ENCODE data around the gene S100A7A.
"Not testable (repeated sequence)": the region's sequence is repeated elsewhere in the genome, so short reads cannot be mapped to it uniquely, and the experiment has no call there.

DNA sequence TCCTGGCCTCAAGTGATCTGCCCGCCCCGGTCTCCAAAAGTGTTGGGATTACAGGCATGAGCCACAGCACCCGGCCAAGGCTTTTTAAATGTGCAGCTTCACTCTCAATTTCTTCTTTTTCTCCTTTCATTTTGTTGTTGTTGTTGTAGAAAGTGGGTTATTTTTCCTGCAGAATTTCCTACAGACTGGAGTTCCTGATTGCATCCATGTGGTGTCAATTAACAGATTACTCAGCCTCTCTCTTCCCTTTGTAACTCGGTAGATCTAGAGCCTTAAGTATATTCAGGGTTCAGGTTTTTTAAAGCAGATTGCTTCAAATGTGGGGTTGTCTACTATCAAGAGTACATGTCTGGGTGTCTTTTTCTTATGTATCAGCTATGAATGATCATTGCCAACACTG is 32.5 kb downstream of the S100A7A start:
- TF ChIP-seq GLIS3 (CRISPR knock-in tag; IDR thresholded peaks at IDR 0.05); ESRRG (CRISPR knock-in tag; IDR thresholded peaks at IDR 0.05); ZC3H10 (CRISPR knock-in tag; IDR thresholded peaks at IDR 0.05); CSDC2 (CRISPR knock-in tag; IDR thresholded peaks at IDR 0.05); SNAI2 (CRISPR knock-in tag; IDR thresholded peaks at IDR 0.05); ZNF8 (CRISPR knock-in tag; IDR thresholded peaks at IDR 0.05); ZFP30 (CRISPR knock-in tag; IDR thresholded peaks at IDR 0.05); ISL1 (CRISPR knock-in tag; IDR thresholded peaks at IDR 0.05); ZFP3 (CRISPR knock-in tag; IDR thresholded peaks at IDR 0.05); TOX (CRISPR knock-in tag; IDR thresholded peaks at IDR 0.05; ENCODE audit: borderline replicate concordance); ARNTL (CRISPR knock-in tag; IDR thresholded peaks at IDR 0.05; ENCODE audit: borderline replicate concordance, low read depth); TCF4 (CRISPR knock-in tag; IDR thresholded peaks at IDR 0.05; ENCODE audit: borderline replicate concordance): not testable (repeated sequence)
- TF ChIP-seq, protein P1, sequence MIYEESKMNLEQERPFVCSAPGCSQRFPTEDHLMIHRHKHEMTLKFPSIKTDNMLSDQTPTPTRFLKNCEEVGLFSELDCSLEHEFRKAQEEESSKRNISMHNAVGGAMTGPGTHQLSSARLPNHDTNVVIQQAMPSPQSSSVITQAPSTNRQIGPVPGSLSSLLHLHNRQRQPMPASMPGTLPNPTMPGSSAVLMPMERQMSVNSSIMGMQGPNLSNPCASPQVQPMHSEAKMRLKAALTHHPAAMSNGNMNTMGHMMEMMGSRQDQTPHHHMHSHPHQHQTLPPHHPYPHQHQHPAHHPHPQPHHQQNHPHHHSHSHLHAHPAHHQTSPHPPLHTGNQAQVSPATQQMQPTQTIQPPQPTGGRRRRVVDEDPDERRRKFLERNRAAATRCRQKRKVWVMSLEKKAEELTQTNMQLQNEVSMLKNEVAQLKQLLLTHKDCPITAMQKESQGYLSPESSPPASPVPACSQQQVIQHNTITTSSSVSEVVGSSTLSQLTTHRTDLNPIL (CRISPR knock-in tag; IDR thresholded peaks at IDR 0.05; ENCODE audit: low read depth), result not testable (repeated sequence)
- TF ChIP-seq, protein P2, sequence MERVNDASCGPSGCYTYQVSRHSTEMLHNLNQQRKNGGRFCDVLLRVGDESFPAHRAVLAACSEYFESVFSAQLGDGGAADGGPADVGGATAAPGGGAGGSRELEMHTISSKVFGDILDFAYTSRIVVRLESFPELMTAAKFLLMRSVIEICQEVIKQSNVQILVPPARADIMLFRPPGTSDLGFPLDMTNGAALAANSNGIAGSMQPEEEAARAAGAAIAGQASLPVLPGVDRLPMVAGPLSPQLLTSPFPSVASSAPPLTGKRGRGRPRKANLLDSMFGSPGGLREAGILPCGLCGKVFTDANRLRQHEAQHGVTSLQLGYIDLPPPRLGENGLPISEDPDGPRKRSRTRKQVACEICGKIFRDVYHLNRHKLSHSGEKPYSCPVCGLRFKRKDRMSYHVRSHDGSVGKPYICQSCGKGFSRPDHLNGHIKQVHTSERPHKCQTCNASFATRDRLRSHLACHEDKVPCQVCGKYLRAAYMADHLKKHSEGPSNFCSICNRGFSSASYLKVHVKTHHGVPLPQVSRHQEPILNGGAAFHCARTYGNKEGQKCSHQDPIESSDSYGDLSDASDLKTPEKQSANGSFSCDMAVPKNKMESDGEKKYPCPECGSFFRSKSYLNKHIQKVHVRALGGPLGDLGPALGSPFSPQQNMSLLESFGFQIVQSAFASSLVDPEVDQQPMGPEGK (CRISPR knock-in tag; IDR thresholded peaks at IDR 0.05; ENCODE audit: borderline replicate concordance), result not testable (repeated sequence)

Data from SK-N-SH treated with all-trans-retinoic acid at 6 μM for 48 hours (cell line).